Astrocyte (in vitro differentiated cells and primary cell): ENCODE measurements around the gene USP11. TPM values are rescaled to one million over a fixed set of nuclear protein-coding genes. Genes with fewer than 3 reads are reported as not detected.

ENCODE experiments used
- total RNA-seq: library from RNA; stranded (reverse); gene quantifications from 2 replicates; pipeline ENCODE4 v1.2.1, GENCODE V29; 2021

The USP11 gene
- total RNA-seq, 1 donor from 2014 or later: 75.7 TPM

Other genes with a start within 250 kb of the USP11 start
- gene RGN, start 154.6 kb upstream of the USP11 start, total RNA-seq: not detected in 2 replicates
- gene NDUFB11, start 88.3 kb upstream of the USP11 start, total RNA-seq: 79.4 and 86.3 TPM in 2 replicates
- gene RBM10, start 87.8 kb upstream of the USP11 start, total RNA-seq: 35.9 and 36.3 TPM in 2 replicates
- gene UBA1, start 39.2 kb upstream of the USP11 start, total RNA-seq: 232 and 244 TPM in 2 replicates
- gene CDK16, start 14.3 kb upstream of the USP11 start, total RNA-seq: 110 and 128 TPM in 2 replicates
- gene ZNF157, start 137.6 kb downstream of the USP11 start, total RNA-seq: 0.17 and 0.54 TPM in 2 replicates